Measurements from ENCODE around the gene CASK.

The CASK gene

DNA sequence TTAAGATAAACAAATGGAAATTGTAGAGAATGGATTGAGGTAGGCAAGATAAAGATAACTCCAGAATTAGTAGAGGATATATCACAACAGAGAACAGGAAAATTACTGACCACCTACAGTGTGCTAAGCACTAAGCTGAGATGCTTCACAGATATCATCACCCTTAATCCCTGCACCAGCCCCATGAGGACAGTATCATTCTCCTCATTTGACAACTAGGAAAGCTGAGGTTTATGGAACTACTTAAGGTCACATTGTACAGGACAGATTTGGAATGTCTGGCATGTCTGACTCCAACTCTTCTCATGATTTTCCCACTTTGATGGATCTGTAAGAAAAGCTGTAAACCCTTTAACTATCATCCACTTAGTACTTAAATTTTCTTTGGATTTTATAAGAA is 95.5 kb downstream of the CASK start:
- no peak for DNase-seq (ENCODE audit: low spot score)

DNA sequence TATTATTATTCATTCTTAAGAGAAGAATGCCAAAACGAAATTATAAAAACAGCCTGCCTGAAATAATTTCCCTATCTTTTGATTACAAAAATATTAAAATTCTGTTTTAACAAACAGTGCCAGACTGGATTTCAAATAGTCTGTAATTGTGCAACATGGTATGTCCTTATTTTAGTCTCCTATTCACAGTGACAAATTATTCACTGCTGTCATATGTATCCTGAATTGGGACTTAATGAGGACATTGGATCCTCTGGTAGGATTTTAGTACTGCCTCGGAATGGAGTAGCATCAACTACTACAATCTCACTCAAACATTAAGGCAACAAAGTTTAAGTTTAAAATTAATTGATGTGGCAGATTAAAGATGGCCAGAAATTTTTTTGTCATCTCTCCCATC is 97.6 kb downstream of the CASK start:
- DNase-seq (ENCODE audit: low spot score) = no peak

DNA sequence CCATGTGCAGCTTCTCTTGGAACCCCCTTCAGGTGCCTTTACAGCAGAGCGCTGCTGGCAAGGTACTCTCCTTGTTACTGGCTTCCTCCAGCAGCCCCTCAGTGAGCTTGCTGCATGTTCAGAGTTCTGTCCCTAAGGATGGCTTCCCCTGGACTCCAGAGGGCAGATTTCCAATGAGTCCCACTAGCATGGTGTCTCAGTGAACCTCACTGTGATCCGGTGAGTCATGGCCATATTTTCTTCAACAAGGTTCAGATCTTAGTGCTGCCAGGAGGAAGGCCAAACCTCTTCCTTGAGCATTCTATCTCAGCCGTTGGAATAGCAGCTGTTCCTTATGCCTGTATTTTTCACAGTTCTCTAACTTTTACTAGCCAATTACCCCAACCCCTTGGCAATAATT is 98.8 kb downstream of the CASK start:
- no peak for DNase-seq (ENCODE audit: low spot score)

DNA sequence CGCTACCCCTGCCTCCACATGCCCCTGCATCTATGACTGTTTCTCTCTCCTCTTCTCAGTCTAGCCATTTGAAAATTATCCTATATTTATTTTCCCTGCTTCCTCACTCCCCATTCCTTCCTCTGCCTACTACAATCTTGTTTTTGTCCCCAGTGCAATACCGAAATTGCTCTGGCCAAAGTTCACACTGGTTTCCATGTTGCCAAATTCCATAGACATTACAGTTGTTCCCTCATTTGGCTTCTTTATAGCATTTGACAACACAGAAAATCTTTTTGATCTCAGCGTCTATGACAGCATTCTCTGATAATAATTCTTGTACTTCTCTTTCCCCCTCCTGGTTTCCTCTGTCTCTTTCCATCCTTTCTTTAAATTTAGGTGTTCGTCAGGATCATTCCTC is 100.0 kb downstream of the CASK start:
- DNase-seq (ENCODE audit: low spot score) = no peak

DNA sequence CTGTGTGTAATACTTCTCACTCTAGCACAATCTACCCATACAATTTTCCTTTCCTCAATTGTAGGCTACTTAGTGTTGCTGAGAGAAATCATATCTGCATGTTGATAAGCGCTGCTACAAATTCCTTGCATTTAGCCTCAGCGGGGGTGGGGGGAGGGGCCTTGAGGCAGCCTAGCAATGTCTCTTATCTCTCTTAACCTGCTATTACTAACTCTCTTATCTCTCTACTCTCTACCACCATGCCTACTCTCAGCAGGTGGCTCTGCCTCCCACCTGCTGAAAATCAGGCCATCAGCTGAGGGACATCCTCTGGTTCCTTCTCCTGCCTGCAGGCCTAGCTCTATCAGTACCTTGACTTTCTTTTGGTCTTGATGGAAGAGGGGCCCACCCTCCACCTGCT is 100.5 kb downstream of the CASK start:
- no peak for DNase-seq (ENCODE audit: low spot score)

DNA sequence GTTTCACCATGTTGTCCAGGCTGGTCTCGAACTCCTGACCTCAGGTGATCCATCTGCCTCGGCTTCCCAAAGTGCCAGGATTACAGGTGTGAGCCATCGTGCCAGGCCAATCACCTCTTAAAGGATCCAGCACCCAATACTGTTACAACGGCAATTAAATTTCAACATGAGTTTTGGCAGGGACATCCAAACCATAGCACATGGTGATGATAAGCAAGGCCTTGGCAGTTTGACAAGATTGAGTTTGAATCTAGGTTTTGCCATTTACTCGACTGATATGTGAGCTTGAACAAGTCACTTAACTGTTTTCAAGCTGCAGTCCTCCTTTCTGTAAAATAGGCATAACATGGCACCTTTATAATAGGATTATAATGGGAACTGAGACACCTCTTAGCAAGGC is 115.3 kb downstream of the CASK start:
- no peak for DNase-seq (ENCODE audit: low spot score)

DNA sequence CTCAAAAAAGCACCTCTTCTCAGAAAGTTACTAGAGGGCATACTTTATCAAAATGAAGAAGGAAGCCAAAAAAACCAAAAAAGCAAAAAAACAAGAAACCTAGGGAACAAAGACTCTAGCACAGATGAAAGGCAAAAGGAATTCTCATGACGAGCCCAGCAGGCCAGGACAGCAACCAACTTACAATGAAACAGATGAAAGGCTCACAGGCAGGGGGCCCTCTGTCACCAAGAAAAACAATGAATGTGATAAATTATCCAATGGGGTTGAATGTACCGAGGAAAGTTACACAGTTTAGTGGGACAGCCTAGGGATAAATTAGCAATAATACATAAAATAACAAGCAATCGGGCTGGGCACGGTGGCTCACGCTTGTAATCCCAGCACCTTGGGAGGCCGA is 120.4 kb downstream of the CASK start:
- no peak for DNase-seq (ENCODE audit: low spot score)

DNA sequence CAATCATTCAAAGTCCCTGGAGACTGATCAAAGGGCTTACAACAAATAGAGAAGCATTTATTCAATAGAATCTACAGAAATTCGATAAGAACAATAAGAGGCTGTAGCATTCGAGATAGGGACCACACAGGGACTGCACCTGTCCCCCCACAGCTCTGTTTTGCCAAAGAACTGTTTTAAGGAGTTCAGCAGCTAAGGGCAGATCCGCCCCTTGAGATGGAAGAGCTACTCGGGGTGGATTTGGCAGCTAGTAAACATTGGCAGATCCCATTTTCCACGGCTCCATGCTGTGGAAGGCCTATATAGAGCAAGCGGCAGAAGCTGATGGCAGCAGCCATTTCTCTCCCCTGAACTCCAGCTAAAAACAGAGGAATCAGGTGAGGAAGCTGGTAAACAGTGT is 123.7 kb downstream of the CASK start:
- no peak for DNase-seq (ENCODE audit: low spot score)

DNA sequence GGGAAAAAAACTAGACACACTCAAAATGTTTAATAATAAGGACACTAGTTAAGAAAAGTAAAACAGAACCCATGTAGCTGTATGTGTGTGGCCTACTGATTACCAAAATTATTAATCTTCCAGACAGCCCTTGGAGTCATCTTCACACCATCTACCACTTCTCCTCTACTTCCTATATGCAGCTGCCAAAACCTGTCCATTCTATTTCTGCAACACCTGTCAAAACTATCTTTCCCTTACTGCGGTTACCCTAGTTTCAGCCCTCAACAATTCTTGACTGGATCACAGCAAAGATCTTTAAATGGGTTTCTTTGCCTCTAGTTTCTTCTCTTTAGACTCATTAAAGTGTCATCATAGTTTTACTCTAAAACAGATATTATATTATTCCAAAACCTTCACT is 126.8 kb downstream of the CASK start:
- peak; percentile 17 for DNase-seq (ENCODE audit: low spot score)

DNA sequence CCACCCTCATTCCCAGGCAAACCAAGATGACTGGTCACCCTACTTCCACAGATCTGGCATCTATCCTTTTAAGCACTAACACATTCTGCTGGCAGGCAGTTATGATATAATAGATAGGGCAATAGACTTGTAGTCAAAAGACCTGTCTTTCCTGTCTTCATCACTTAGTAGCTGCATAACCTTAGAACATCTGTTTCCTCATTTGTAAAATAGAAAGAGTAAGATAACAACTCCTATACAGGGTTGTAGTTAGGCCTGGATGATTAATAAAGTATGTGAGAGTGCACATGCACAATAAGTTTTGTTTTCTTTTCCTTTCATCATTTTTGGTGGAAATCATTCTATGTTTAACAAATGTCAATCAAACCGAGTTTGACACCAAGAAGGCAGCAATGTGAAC is 127.3 kb downstream of the CASK start:
- DNase-seq (ENCODE audit: low spot score) = no peak

DNA sequence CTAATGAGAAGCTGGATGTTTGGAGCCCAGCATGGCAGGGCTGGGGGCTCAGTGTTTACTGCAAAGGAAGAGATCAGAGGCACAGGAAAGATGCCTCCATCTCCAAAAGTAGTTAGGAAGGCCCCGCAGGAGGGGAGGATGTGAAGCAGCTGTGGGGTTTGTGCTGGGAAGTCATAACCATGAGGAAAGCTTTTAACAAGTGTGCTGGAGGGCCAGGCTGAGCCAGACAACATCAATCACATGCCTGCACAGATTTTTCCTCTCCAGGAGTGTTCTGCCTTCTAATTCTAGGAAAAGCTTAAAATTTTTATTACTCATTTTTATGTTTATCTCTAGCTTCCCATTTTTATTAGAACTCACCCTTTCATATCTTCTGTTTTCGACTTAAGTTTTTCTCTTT is 134.0 kb downstream of the CASK start:
- DNase-seq (ENCODE audit: low spot score) = no peak

DNA sequence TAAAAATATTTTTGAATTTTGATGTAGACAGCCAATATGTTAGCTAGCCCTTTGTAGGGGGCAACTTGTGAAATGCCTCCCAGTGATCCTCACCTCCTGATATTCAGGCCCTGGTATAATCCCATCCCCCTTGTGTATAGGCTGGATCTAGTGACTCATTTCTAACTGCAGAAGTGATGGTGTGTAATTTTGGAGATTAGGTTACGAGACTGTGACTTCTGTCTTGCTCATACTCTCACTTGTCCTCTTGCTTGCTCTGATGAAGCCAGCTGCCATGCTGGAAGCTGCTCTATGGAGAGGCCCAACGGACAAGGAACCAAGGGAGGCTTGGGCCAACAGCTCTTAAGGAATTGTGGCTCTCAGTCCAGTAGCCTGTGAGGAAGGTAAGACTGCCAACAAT is 137.7 kb downstream of the CASK start:
- peak; percentile 7 for DNase-seq (ENCODE audit: low spot score)

DNA sequence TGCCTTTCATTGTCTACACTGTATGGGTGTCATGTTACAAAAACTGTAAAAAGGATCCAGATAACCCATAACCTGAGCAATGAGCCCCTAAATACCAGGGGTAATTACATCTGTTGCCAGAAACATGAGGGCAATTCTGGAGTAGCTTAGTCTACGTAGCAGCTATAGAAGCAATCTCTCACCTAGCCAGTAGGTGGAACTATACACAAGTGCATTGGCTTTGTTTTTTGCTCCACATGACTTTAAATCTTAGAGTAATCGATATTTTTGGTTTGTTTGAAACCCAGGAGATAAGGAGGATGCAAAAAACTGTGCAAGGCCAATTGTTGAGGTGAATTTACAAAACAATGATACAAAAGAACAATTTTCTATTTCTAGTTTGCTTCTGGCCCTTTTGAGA is 141.9 kb downstream of the CASK start:
- DNase-seq (ENCODE audit: low spot score) = peak; percentile 49

DNA sequence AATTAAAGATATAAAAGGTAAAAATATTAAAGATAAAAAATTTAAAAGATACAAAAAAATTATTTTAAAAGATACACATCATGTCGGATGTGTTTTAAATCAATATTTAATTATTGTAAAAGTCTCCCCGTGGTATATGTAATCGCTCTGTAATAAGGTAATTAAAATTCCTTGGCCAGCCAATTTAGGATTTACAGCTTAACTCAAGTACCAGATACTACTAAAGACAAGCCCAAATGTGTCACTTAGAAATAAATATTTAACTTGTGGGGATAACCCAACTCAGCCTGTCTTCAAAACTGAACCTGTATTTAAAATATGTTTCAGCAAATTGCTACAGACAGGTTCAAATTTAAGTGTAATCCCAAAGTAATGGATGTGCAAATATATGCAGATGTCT is 143.4 kb downstream of the CASK start:
- no peak for DNase-seq (ENCODE audit: low spot score)

DNA sequence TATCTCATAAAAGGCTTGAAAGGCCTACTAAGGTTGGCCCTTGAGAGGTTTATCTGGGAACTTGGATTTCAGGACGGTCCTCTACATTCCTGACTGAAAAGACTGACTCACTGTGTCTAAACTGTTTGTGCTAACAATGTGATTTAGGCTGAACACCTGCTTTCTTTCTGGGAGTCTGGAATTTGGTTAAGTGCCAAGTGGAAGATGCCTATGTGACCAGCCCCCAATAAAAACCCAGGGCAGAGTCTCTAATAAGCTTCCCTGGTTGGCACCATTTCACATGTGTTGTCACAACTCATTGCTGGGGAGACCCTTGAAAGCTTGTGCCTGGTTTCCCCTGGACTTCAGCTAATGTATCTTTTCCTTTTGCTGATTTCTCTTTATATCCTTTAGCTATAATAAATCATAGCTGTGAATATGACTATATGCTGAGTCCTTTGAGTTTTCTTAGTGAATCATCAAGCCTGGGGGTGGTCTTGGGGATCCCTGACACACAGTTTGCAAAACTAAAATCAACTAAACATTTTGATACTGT is 144.3 kb downstream of the CASK start:
- DNase-seq (ENCODE audit: low spot score) = no peak

DNA sequence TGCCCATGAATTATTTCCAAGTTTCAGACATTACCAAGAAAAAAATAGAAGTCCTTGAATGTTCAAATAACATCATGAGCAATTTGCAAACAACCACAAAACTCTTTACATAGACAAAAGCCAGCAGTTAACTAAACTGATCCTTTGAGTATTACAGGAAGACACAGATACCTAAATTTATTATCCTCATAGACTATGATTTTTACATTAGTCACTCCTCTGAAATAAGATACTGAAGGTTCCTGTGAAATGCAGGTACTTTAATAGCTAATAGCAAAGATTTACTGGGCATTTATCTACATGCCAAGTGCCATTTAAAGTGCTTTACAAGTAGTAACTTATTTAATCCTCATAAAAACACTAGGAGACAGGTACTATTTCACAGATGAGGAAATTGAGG is 161.7 kb downstream of the CASK start:
- DNase-seq (ENCODE audit: low spot score) = no peak

DNA sequence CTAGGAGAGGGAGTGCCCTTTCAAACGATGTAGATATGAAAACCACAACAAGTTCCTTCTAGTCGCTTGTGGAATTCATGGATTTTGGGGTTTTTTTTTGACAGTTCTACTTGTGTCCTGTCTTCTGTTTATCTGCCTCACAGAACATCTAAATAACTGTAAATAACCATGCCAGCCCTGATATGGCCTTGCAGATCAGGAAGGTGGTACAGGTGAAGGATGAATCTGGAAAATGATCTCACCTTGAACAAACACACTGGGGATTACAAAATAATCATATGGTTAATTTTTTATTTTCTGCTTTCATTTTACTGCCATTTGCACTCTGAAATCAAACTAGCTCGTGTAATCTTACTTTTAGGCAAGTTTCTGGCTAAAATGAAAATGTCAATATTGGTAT is 162.2 kb downstream of the CASK start:
- DNase-seq (ENCODE audit: low spot score) = no peak

DNA sequence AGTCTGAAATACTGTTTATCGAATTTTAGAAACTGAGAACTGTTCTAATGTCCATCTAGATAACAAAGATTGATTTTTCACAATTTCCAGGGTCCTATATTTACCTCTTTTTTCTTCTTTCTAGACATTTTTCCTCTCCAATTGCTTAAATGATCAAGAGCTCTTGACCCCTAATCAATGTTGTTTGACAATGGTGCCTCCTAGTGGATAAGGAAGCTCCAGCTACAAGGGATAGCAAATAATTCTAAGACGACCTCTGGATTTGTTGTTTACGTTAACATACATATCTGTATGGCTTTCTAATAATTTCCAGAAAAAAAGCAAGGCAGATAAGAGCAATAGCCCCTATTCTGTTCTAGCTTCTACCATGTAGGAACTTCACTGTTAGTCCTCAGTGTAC is 163.5 kb downstream of the CASK start:
- DNase-seq (ENCODE audit: low spot score) = peak; percentile 50

DNA sequence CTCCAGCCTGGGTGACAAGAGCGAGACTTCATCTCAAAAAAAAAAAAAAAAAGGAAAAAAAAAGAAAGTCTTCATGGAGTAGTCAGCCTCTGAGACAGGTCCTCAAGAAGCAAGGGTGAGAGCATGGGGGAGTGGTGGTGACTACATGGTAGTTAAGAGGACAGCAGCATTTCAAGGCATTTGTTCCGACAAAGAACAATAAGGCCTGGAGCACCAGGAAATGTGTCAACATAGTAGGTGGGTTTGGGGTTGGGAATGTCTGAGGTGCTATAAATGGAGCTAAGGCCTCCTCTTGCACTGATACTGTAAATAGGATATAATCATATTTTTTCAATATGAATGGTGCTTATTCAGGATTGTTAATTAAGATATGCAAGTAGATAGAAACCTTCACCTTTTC is 165.0 kb downstream of the CASK start:
- DNase-seq (ENCODE audit: low spot score) = no peak

DNA sequence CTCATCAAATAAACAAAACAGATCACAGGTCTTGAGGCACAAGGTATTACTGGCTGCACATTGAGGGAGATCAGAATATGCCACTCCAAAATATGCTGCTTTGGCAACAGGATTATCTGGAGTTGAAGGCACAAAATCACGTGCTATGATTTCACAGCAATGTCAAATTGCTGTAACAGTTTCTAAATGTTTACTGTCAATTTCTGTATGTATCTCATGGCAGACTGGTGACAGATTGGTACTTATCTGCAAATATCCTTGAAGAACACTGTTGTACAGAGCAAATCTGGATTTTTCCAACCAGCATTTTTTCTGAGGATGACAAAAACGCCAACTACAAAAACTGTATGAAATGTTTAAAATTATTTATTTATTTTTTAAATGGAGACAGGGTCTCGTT is 172.6 kb downstream of the CASK start:
- no peak for DNase-seq (ENCODE audit: low spot score)

DNA sequence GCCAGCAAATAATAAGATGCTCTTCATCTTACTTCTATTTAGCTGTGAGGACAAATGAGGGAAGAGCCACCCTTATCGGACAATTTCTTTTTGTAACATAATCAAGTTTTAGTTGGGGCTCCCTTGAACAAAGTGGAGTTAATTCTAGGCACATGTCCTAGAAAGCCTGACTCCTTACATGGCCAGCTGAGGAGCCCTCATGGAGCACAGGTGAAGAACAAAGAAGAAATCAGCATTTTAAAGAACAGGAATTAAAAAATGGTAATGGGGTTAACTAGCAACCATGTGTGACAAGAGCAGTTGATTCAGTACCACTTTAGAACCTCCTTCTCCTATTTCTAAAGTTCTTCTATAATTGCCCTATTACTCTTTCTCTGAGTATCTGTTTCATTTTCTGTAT is 183.5 kb downstream of the CASK start:
- DNase-seq (ENCODE audit: low spot score) = no peak

DNA sequence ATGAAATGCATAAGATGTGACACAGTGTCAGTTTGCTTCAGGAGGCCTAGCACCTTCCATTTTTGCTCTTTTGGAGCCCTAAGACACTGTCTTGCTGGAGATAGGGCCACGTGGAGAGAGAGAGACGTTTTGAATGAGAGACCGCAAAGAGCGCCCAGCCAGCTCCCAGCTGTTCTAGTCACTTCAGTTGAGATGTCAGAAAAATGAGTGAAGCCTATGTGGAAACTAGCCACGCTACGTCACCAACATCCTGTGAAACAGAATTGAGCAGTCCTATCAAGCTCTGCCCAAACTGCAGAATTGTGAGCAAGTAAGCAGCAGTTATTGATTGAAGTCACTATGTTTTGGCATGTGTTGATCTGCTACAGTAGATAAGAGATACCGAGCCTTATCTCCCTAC is 186.3 kb downstream of the CASK start:
- DNase-seq (ENCODE audit: low spot score) = peak; percentile 36

DNA sequence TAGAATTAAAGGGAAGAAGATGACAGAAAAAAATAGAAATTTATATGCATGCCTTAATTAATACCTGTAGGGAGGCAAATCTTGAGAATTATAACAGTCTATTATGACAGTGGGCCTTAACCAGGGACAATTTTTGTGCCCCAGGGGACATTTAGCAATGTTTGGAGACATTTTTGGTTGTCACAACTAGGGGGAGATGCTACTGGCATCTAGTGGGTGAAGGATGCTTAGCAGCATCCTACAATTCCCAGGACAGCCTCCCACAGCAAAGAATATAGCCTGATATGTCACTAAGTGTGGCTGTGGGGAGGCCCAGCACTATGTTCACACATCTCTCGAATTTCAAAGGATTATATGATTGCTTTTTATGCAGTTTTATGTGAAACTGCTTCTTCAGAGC is 188.8 kb downstream of the CASK start:
- peak; percentile 26 for DNase-seq (ENCODE audit: low spot score)

DNA sequence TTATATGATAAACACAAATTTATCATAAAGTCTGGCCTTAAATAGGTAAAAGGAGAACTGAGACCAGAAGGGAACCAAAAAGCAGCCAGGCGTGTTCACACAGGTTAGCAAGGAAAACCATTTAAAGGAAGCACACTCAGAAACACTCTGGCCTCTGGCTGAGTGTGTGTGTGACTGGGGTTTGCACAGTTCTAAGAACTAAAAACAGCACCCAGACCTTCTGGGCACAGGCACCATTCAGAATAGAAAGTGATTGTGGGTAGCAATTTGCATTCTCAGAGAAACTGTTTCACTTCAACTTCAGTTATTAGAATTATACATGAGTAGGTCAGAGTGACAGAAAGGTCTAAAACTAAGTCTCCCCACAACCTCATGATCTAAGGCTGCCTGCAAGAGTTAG is 189.4 kb downstream of the CASK start:
- DNase-seq (ENCODE audit: low spot score) = peak; percentile 63

DNA sequence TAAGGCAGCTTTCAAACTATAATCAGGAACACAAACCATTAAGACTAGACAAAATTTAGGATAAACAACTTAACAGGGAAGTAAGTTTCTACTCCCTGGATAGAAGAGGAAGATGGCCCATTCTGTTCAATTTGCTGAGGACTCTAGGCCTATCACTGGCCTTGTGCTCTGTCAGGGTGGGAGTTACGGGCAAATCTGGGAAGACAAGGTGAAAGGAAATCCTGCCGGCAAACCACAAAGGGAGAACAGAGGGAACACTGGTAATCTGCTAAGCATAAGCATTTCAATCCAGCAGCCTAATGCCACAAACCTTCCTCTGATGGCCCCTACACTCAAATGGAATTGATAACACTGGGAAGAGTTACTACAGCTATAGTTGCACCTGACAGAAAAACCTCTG is 191.1 kb downstream of the CASK start:
- no peak for DNase-seq (ENCODE audit: low spot score)
